ENCODE data around the gene PTGIS.

Gene PTGIS

GRCh38 chr20:49595811-49596561 lies 28.0 kb upstream of the PTGIS start:
- no peak for DNase-seq

GRCh38 chr20:49595346-49595745 lies 27.4 kb upstream of the PTGIS start:
- DNase-seq: no peak

- no peak for DNase-seq
Measured at GRCh38 chr20:49594931-49595315, 27.0 kb upstream of the PTGIS start.

GRCh38 chr20:49594143-49594930 lies 26.4 kb upstream of the PTGIS start:
- DNase-seq: no peak

- DNase-seq: no peak
Measured at GRCh38 chr20:49593466-49594142, 25.7 kb upstream of the PTGIS start.

GRCh38 chr20:49592120-49592519 lies 24.2 kb upstream of the PTGIS start:
- no peak for DNase-seq

GRCh38 chr20:49591217-49591865 lies 23.4 kb upstream of the PTGIS start:
- no peak for DNase-seq

GRCh38 chr20:49590163-49591017 lies 22.5 kb upstream of the PTGIS start:
- no peak for DNase-seq

GRCh38 chr20:49589747-49590146 lies 21.8 kb upstream of the PTGIS start:
- DNase-seq: no peak

GRCh38 chr20:49587111-49587570 lies 19.2 kb upstream of the PTGIS start:
- DNase-seq: no peak

GRCh38 chr20:49585585-49586245 lies 17.8 kb upstream of the PTGIS start:
- DNase-seq: no peak

GRCh38 chr20:49584418-49585382 lies 16.8 kb upstream of the PTGIS start:
- DNase-seq: no peak

GRCh38 chr20:49583669-49584417 lies 15.9 kb upstream of the PTGIS start:
- DNase-seq: no peak

GRCh38 chr20:49583343-49583668 lies 15.4 kb upstream of the PTGIS start:
- no peak for DNase-seq

GRCh38 chr20:49582413-49583334 lies 14.7 kb upstream of the PTGIS start:
- no peak for DNase-seq

- DNase-seq: no peak
Measured at GRCh38 chr20:49581482-49581881, 13.5 kb upstream of the PTGIS start.

GRCh38 chr20:49580813-49581174 lies 12.9 kb upstream of the PTGIS start:
- no peak for DNase-seq

All from activated CD4-positive, alpha-beta T cell treated with anti-CD3 and anti-CD28 coated beads for 1 hour (primary cell).